ENCODE measurements around the gene AHCYL1. TPM values are rescaled to one million over a fixed set of nuclear protein-coding genes. Genes with fewer than 3 reads are reported as not detected.

The AHCYL1 gene
- total RNA-seq, 1 experiment from 2014 or later, result 89.0 TPM

- no peak overlapping the region for H3K27ac ChIP-seq (ENCODE audit: insufficient read length, low read depth, low read length)
- H3K4ac ChIP-seq (ENCODE audit: low read depth, low read length), result no peak overlapping the region
- no peak overlapping the region for H2BK5ac ChIP-seq (ENCODE audit: insufficient read length, low read length)
- peaks cover 3% of the 10 kb centered on the region for H3K23me2 ChIP-seq (ENCODE audit: insufficient read length, low read depth, low read length, poor library complexity, severe bottlenecking)
- Mint-ChIP-seq H3K4me1 (peaks cover 21 to 32% of the 10 kb centered on the region in 2 experiments), H3K27me3 (ENCODE audit: low read depth) (no peaks in the 10 kb centered on the region), H3K27ac (peak overlapping the region in 1 of 3 experiments; percentile 10; a peak in 2 of 7 replicates), H3K9me3 (no peaks in the 10 kb centered on the region), H3K36me3 (ENCODE audit: insufficient read depth in 1 of 3, low read depth in 3 of 3) (peaks cover 3 to 13% (median 7%) of the 10 kb centered on the region in 3 experiments; a peak in 5 of 7 replicates), H3K4me3 (no peak overlapping the region)
- no peak overlapping the region for H3K56ac ChIP-seq (ENCODE audit: insufficient read length, low read depth, low read length)
- no peak overlapping the region for H3T11ph ChIP-seq (ENCODE audit: low read length)
- H2AFZ ChIP-seq (ENCODE audit: low read length), result no peak overlapping the region
- no CpG with 5 or more reads among the region's 2 CpGs for WGBS (ENCODE audit: extremely low coverage, insufficient read length, low lambda C conversion rate)
- H3K18ac ChIP-seq (ENCODE audit: insufficient read length, low read depth, low read length), result no peak overlapping the region
- no peak for DNase-seq
- H2BK120ac ChIP-seq (ENCODE audit: low read depth, low read length, poor library complexity, severe bottlenecking), result no peak overlapping the region
- no peak overlapping the region for H2BK15ac ChIP-seq (ENCODE audit: low read depth, low read length)
- no peak overlapping the region for H2AK5ac ChIP-seq (ENCODE audit: insufficient read length, low read length)
- peaks cover 4% of the 10 kb centered on the region for H3K79me1 ChIP-seq (ENCODE audit: insufficient read depth, low read depth, low read length, poor library complexity, severe bottlenecking)
- no peaks in the 10 kb centered on the region for H3K27me3 ChIP-seq (ENCODE audit: insufficient read depth, low read length)
- peaks cover 2% of the 10 kb centered on the region; the same call in 1 of the 2 replicates for H3K4me1 ChIP-seq (ENCODE audit: insufficient read depth, low read length)
- no peak overlapping the region for H3K23ac ChIP-seq (ENCODE audit: insufficient read length, low read depth, low read length)
- H2BK12ac ChIP-seq (ENCODE audit: insufficient read length, low read depth, low read length), result no peak overlapping the region
- no peak overlapping the region for H2BK20ac ChIP-seq (ENCODE audit: low read depth, low read length, poor library complexity, severe bottlenecking)
- H3K9ac ChIP-seq (ENCODE audit: extremely low read depth, insufficient read length, low read length), result no peak overlapping the region
- no peak for TF ChIP-seq CTCF (conservative IDR thresholded peaks at IDR 0.05)
- no peak overlapping the region for H3K14ac ChIP-seq (ENCODE audit: insufficient read depth, low read length)
- H3K4me2 ChIP-seq (ENCODE audit: insufficient read depth, insufficient read length, low read length), result no peak overlapping the region
- H3K9me3 ChIP-seq (ENCODE audit: control insufficient read depth, low read depth, low read length), result no peaks in the 10 kb centered on the region
- no peak overlapping the region for H4K8ac ChIP-seq (replicated peaks; ENCODE audit: insufficient read length, low read depth, low read length)
- no peak overlapping the region for H4K91ac ChIP-seq (ENCODE audit: insufficient read length, low read depth, low read length)
- H4K5ac ChIP-seq (ENCODE audit: insufficient read length, low read depth, low read length), result no peak overlapping the region
- peaks cover 16% of the 10 kb centered on the region; the same call in 1 of the 2 replicates for H3K79me2 ChIP-seq (ENCODE audit: insufficient read depth, low read length)
- no peaks in the 10 kb centered on the region for H4K20me1 ChIP-seq (ENCODE audit: control insufficient read depth, insufficient read depth, insufficient read length)
Measured at GRCh38 chr1:109990302-109990653, 5.7 kb downstream of the AHCYL1 start.

Measured in H9 (cell line).